Psoas muscle (tissue), 8 donors: ENCODE results near the gene GASK1A. TPM values are rescaled to one million over a fixed set of nuclear protein-coding genes. Genes with fewer than 3 reads are reported as not detected.

Source experiments
- ATAC-seq, 4 donors: fragments of 200-7000 bp; cut with Tn5 transposase; one replicate each; pipeline ENCODE4 v1.9.1; 2020; ENCODE audit warnings: moderate library complexity in 3 of 4, mild to moderate bottlenecking in 2 of 4
- DNase-seq, 2 donors: peaks; one replicate each; pipeline ENCODE4 v3.0.0-alpha.2; 2020
- H3K27ac ChIP-seq: fragments of 200-600 bp; one replicate; pipeline ENCODE4 v1.8.0; 2022
- H3K27me3 ChIP-seq, 3 donors: fragments of 200-600 bp in 1 of 3; one replicate each; pipeline versions ENCODE4 v1.6.1 to v1.8.0; 2013 to 2022; ENCODE audit warnings: low read length in 2 of 3, mild to moderate bottlenecking in 2 of 3, moderate library complexity in 1 of 3; ENCODE audit not compliant: insufficient read depth in 3 of 3
- H3K36me3 ChIP-seq, 2 donors: fragments of 200-600 bp in 1 of 2; one replicate each; pipeline versions ENCODE4 v1.6.1 to v1.8.0; 2013 to 2022; ENCODE audit warnings: low read depth in 1 of 2, mild to moderate bottlenecking in 1 of 2, moderate library complexity in 1 of 2; ENCODE audit not compliant: insufficient read depth in 1 of 2
- H3K4me1 ChIP-seq: fragments of 200-600 bp; one replicate; pipeline ENCODE4 v1.8.0; 2022
- H3K4me3 ChIP-seq: fragments of 200-600 bp; one replicate; pipeline ENCODE4 v1.8.0; 2022; ENCODE audit warnings: mild to moderate bottlenecking
- H3K9me3 ChIP-seq: fragments of 200-600 bp; one replicate; pipeline ENCODE4 v1.8.0; 2022
- CTCF ChIP-seq: fragments of 200-600 bp; IDR thresholded peaks from one replicate; pipeline ENCODE4 v1.8.0; 2022; ENCODE audit warnings: antibody characterized with exemption
- WGBS, 3 donors: extraction: QIAGEN DNeasy Blood & Tissue Kit; methylation state at CpG; one replicate each; pipeline versions ENCODE4 v1.1.6 to v1.1.7; 2013; 5-methylcytosine and 5-hydroxymethylcytosine counted together
- intact Hi-C, 2 donors: fragments of 100-400 bp; cut with DNase I; formaldehyde crosslinking; loops; one replicate each; pipeline versions ENCODE4 v1.11.0 to v1.14.2; 2022
- polyA plus RNA-seq, 3 donors: library from polyadenylated mRNA; stranded (reverse); fragments of 200-250 nt; gene quantifications; one replicate each; pipeline ENCODE4 v1.2.3, GENCODE V29; 2013
- total RNA-seq, 4 donors: library from RNA; stranded (reverse); fragmentation: NEBNext Ultra II Directional in 2 of 4; extraction: Animal tissue kit (Norgen Biotek cat#: 25700) in 2 of 4; gene quantifications; one replicate each; pipeline versions ENCODE4 v1.2.1 to v1.2.4, GENCODE V29; 2021 to 2023
- donor health status: healthy with polysubstance abuse.
- donor health status: DM: no; HTN: no; CAD: no; lungs with moderate emphysema.
- donor health status: Bipolar disorder and iron deficiency.
- donor health status: healthy.
- donor health status: DM: yes; HTN: yes; CAD: no.
- donor health status: DM: no; HTN: no; CAD: no.
- donor health status: DM: no; HTN: no; CAD: no.
- donor health status: DM: yes; HTN: yes; CAD: no.

GASK1A gene
- total and polyA plus RNA-seq, 7 donors: 0.40 to 3.7 (median 1.5) TPM

GRCh38 chr3:42957573-42957972 is 21.5 kb upstream of the GASK1A start:
- 74 to 80% (median 75%) methylated on average over 3 of the region's 3 CpGs for WGBS, 3 donors

GRCh38 chr3:42960282-42960681 is 18.8 kb upstream of the GASK1A start:
- H3K36me3 ChIP-seq: no peaks in the 10 kb centered on the region
- no peaks in the 10 kb centered on the region for H3K4me1 ChIP-seq
- no peaks in the 10 kb centered on the region for H3K27me3 ChIP-seq
- no peak for DNase-seq
- TF ChIP-seq CTCF: no peak
- intact Hi-C loops: loop anchor here (2.0 to 10.0 kb wide), 5 partner anchors 49 to 545 kb away; no protein-coding TSS in a partner anchor
- WGBS, 3 donors: 67 to 68% (median 67%) methylated on average over 5 of the region's 5 CpGs
- no peaks in the 10 kb centered on the region for H3K9me3 ChIP-seq
- ATAC-seq: no peak
- H3K4me3 ChIP-seq: no peak overlapping the region
- H3K27ac ChIP-seq: no peak overlapping the region

More at GRCh38 chr3:42957573-42957972, 21.5 kb upstream of the GASK1A start:
- TF ChIP-seq CTCF: no peak
- no peak for ATAC-seq
- Histone ChIP-seq H3K27ac (no peak overlapping the region), H3K9me3 (no peaks in the 10 kb centered on the region), H3K4me3 (no peak overlapping the region), H3K36me3 (no peaks in the 10 kb centered on the region), H3K4me1 (no peaks in the 10 kb centered on the region), H3K27me3 (no peaks in the 10 kb centered on the region)
- no peak for DNase-seq
- intact Hi-C loops: loop anchor here in 1 of 2 donors (10.0 kb wide), 1 partner anchor 197 kb away; no protein-coding TSS in a partner anchor

GRCh38 chr3:42960786-42961185 is 18.3 kb upstream of the GASK1A start:
- intact Hi-C loops: loop anchor here (2.0 to 10.0 kb wide), 5 partner anchors 48 to 544 kb away; no protein-coding TSS in a partner anchor
- H3K27me3 ChIP-seq: no peaks in the 10 kb centered on the region
- H3K4me1 ChIP-seq: no peaks in the 10 kb centered on the region
- H3K4me3 ChIP-seq: no peak overlapping the region
- ATAC-seq (no peak), DNase-seq (no peak)
- H3K36me3 ChIP-seq: no peaks in the 10 kb centered on the region
- WGBS, 3 donors: 76 to 90% (median 80%) methylated on average over 1 of the region's 1 CpG
- TF ChIP-seq CTCF: no peak
- no peak overlapping the region for H3K27ac ChIP-seq
- H3K9me3 ChIP-seq: no peaks in the 10 kb centered on the region

GRCh38 chr3:42961633-42962032 is 17.5 kb upstream of the GASK1A start:
- intact Hi-C loops: loop anchor here (2.0 to 10.0 kb wide), 5 partner anchors 47 to 543 kb away; no protein-coding TSS in a partner anchor
- DNase-seq (no peak), ATAC-seq (peak; percentile 57 to 93 (median 78))
- H3K36me3 ChIP-seq: no peaks in the 10 kb centered on the region
- no peak overlapping the region for H3K4me3 ChIP-seq
- peak; percentile 69 for TF ChIP-seq CTCF
- H3K27me3 ChIP-seq: no peaks in the 10 kb centered on the region
- H3K9me3 ChIP-seq: no peaks in the 10 kb centered on the region
- no peaks in the 10 kb centered on the region for H3K4me1 ChIP-seq
- H3K27ac ChIP-seq: no peak overlapping the region
- WGBS, 3 donors: 2% methylated on average over 4 of the region's 4 CpGs

- no peak for ATAC-seq
- TF ChIP-seq CTCF: no peak
- H3K36me3 ChIP-seq: no peaks in the 10 kb centered on the region
- no peak for DNase-seq
- no peak overlapping the region for H3K27ac ChIP-seq
- H3K4me1 ChIP-seq: no peaks in the 10 kb centered on the region
- intact Hi-C loops: loop anchor here (5.0 to 10.0 kb wide), 4 partner anchors 112 to 542 kb away; no protein-coding TSS in a partner anchor
- no peaks in the 10 kb centered on the region for H3K27me3 ChIP-seq
- H3K9me3 ChIP-seq: no peaks in the 10 kb centered on the region
- 68 to 100% (median 72%) methylated on average over 2 of the region's 2 CpGs for WGBS, 3 donors
- H3K4me3 ChIP-seq: no peak overlapping the region
Measured at GRCh38 chr3:42963269-42963668, 15.8 kb upstream of the GASK1A start.
